ENCODE measurements around the gene CD302.
"Not testable (repeated sequence)": the region's sequence is repeated elsewhere in the genome, so short reads cannot be mapped to it uniquely, and the experiment has no call there.

GRCh38 chr2:159821775-159822477, 23.9 kb upstream of the CD302 start:
- not testable (repeated sequence) for TF ChIP-seq POLR2A, CTCF (IDR thresholded peaks at IDR 0.05)

Data from testis (tissue), 2 donors.